OCI-LY7 (cell line): Measurements from ENCODE around the gene CST11.

Source experiments
- CTCF ChIP-seq: fragments of 200-600 bp; sonication (generic); conservative IDR thresholded peaks from 2 replicates; pipeline ENCODE4 v1.5.1; 2014; ENCODE audit warnings: mild to moderate bottlenecking, antibody characterized with exemption, low read length, moderate library complexity, mixed read lengths
- EZH2phosphoT487 ChIP-seq: fragments of 200-600 bp; sonication (generic); IDR thresholded peaks from 2 replicates; pipeline ENCODE4 v1.6.1; 2018; ENCODE audit warnings: low read depth, borderline replicate concordance, mild to moderate bottlenecking, mixed run types, antibody characterized with exemption, low read length, moderate library complexity, mixed read lengths

GRCh38 chr20:23414526-23415188 is 38.0 kb downstream of the CST11 start:
- TF ChIP-seq CTCF: no peak
- no peak for TF ChIP-seq EZH2phosphoT487
